ENCODE data around the gene MLLT10.

Gene MLLT10

GRCh38 chr10:21506351-21506750, 27.7 kb upstream of the MLLT10 start:
- H3K9ac ChIP-seq (ENCODE audit: insufficient read length) = no peak overlapping the region
- no peak for TF ChIP-seq EZH2 (IDR thresholded peaks at IDR 0.05)
- TF ChIP-seq POLR2AphosphoS5 (IDR thresholded peaks at IDR 0.05; ENCODE audit: borderline replicate concordance, low read depth, low read length) = no peak
- no peak for TF ChIP-seq FOXP2 (optimal IDR thresholded peaks at IDR 0.05; ENCODE audit: control extremely low read depth, extremely low read length, insufficient read depth)
- no peaks in the 10 kb centered on the region for H3K36me3 ChIP-seq (ENCODE audit: insufficient read depth, low read length)
- no peak overlapping the region for H3K4me3 ChIP-seq
- DNase-seq (ENCODE audit: low read depth, low spot score) = no peak
- H3K9me3 ChIP-seq (ENCODE audit: low read depth, low read length) = no peaks in the 10 kb centered on the region
- no peak overlapping the region for H3K27ac ChIP-seq

DNA sequence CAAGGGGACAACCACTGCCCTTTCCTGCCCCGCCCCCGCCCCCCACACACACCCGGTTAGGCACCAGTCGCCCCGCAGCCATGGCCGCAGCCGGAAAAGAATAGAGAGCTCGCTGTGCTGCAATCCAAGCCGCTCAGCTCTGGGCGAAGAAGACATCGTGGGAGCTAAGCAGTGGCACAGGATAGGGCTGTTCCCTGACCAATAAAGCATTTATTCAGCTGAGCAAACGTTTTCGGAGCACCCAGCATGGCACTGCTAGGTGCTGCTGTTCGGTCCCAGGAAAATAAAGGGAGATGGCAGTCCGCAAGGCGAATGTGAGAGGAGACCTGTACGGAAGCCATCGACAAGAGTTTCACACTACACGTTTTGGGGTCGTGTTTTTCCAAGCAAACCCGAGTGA, 26.9 kb upstream of the MLLT10 start:
- DNase-seq (ENCODE audit: low read depth, low spot score) = no peak
- TF ChIP-seq EZH2 (IDR thresholded peaks at IDR 0.05) = no peak
- no peak for TF ChIP-seq FOXP2 (optimal IDR thresholded peaks at IDR 0.05; ENCODE audit: control extremely low read depth, extremely low read length, insufficient read depth)
- TF ChIP-seq POLR2AphosphoS5 (IDR thresholded peaks at IDR 0.05; ENCODE audit: borderline replicate concordance, low read depth, low read length) = no peak
- Histone ChIP-seq H3K36me3 (ENCODE audit: insufficient read depth, low read length) (no peaks in the 10 kb centered on the region), H3K27ac (no peak overlapping the region), H3K9ac (ENCODE audit: insufficient read length) (no peak overlapping the region), H3K4me3 (no peak overlapping the region), H3K9me3 (ENCODE audit: low read depth, low read length) (no peaks in the 10 kb centered on the region)

DNA sequence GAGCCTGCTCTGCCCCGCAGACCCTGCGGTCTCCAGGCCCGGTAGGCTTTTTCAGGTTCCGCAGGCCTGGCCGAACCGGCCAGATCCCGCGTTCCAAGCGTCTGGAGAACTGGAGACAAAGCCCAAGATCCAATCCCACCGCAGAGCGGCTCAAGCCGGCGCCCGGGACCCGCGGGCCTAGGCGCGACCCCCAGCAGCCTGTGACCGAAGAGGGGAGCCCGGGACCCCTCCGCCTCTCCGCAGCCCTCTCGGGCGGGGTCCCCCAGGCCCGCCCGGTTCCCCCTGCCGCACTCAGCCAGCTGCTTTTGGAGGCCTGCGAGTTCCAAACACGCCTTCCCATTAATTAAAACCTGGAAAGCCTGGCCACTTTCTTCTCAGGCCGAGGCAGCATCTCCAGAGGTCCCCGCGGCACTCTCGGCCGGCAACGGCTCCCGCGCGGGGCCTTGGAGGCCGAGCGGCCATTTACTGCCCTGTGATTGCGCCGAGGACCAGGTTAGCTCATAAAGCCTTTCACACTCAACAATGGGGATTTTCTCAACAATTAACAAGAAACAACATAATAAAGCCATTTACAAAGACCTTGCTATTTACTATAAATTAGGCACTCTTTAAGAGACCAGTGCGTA, 25.2 kb upstream of the MLLT10 start:
- TF ChIP-seq POLR2AphosphoS5 (IDR thresholded peaks at IDR 0.05; ENCODE audit: borderline replicate concordance, low read depth, low read length) (no peak), FOXP2 (optimal IDR thresholded peaks at IDR 0.05; ENCODE audit: control extremely low read depth, extremely low read length, insufficient read depth) (no peak), EZH2 (IDR thresholded peaks at IDR 0.05) (no peak)
- DNase-seq (ENCODE audit: low read depth, low spot score) = no peak
- Histone ChIP-seq H3K9ac (ENCODE audit: insufficient read length) (no peak overlapping the region), H3K4me3 (no peak overlapping the region), H3K27ac (no peak overlapping the region), H3K36me3 (ENCODE audit: insufficient read depth, low read length) (no peaks in the 10 kb centered on the region), H3K9me3 (ENCODE audit: low read depth, low read length) (no peaks in the 10 kb centered on the region)

DNA sequence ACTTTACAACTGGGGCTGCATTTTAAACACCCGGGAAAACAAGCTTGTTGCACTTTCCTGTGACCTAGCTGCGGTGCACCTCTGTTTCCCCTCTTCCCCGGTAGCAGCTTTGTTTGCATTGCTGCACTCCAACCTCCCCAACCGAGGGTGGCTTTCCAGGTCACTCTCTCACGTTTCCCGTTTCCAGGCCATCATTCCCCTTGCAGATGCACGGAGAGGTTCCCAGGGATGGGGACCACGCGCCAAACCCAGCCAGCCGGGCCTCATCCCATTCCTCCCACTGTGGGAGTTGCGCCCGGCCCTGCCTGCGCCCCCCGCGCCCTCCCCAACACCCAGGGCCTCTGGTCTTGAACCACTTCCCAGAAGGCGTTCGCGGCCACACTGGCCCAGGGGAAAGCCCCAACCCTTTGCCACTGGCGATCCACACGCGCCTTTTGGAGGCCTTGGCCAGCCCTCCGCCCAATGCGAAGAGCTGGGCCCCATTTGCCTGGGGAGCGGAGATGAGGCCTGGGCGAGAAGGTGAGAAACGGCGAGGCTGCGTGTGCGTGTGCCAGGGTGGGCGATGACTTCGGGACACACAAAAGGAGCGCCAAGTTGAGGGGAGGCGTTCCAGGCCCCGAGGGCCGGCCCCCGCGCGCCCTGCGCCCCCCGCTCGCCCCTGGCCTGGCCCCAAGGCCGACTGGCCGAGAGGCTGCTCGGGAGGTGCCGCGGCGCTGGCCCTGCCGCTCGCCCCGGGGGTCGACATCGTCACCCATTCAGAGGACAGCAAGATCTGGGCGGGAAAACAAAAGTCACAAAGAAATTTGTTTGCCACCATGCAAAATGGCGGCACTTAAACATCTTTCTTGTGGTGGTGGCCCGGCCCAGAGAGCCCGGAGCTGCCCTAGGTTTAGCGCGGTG, 24.4 kb upstream of the MLLT10 start:
- Histone ChIP-seq H3K36me3 (ENCODE audit: insufficient read depth, low read length) (no peaks in the 10 kb centered on the region), H3K4me3 (no peak overlapping the region), H3K9ac (ENCODE audit: insufficient read length) (no peak overlapping the region), H3K27ac (no peak overlapping the region), H3K9me3 (ENCODE audit: low read depth, low read length) (no peaks in the 10 kb centered on the region)
- TF ChIP-seq EZH2 (IDR thresholded peaks at IDR 0.05) (no peak), FOXP2 (optimal IDR thresholded peaks at IDR 0.05; ENCODE audit: control extremely low read depth, extremely low read length, insufficient read depth) (no peak), POLR2AphosphoS5 (IDR thresholded peaks at IDR 0.05; ENCODE audit: borderline replicate concordance, low read depth, low read length) (no peak)
- DNase-seq (ENCODE audit: low read depth, low spot score) = no peak

GRCh38 chr10:21510241-21511094, 23.6 kb upstream of the MLLT10 start:
- no peaks in the 10 kb centered on the region for H3K36me3 ChIP-seq (ENCODE audit: insufficient read depth, low read length)
- TF ChIP-seq POLR2AphosphoS5 (IDR thresholded peaks at IDR 0.05; ENCODE audit: borderline replicate concordance, low read depth, low read length) (no peak), FOXP2 (optimal IDR thresholded peaks at IDR 0.05; ENCODE audit: control extremely low read depth, extremely low read length, insufficient read depth) (no peak), EZH2 (IDR thresholded peaks at IDR 0.05) (no peak)
- no peaks in the 10 kb centered on the region for H3K9me3 ChIP-seq (ENCODE audit: low read depth, low read length)
- H3K27ac ChIP-seq = no peak overlapping the region
- H3K4me3 ChIP-seq = no peak overlapping the region
- no peak overlapping the region for H3K9ac ChIP-seq (ENCODE audit: insufficient read length)
- no peak for DNase-seq (ENCODE audit: low read depth, low spot score)

- TF ChIP-seq FOXP2 (optimal IDR thresholded peaks at IDR 0.05; ENCODE audit: control extremely low read depth, extremely low read length, insufficient read depth) (no peak), EZH2 (IDR thresholded peaks at IDR 0.05) (no peak), POLR2AphosphoS5 (IDR thresholded peaks at IDR 0.05; ENCODE audit: borderline replicate concordance, low read depth, low read length) (no peak)
- no peak for DNase-seq (ENCODE audit: low read depth, low spot score)
- Histone ChIP-seq H3K27ac (no peak overlapping the region), H3K4me3 (no peak overlapping the region), H3K9me3 (ENCODE audit: low read depth, low read length) (no peaks in the 10 kb centered on the region), H3K9ac (ENCODE audit: insufficient read length) (no peak overlapping the region), H3K36me3 (ENCODE audit: insufficient read depth, low read length) (no peaks in the 10 kb centered on the region)
Measured at GRCh38 chr10:21511095-21511570, 22.9 kb upstream of the MLLT10 start.

- TF ChIP-seq POLR2AphosphoS5 (IDR thresholded peaks at IDR 0.05; ENCODE audit: borderline replicate concordance, low read depth, low read length) (no peak), FOXP2 (optimal IDR thresholded peaks at IDR 0.05; ENCODE audit: control extremely low read depth, extremely low read length, insufficient read depth) (no peak), EZH2 (IDR thresholded peaks at IDR 0.05) (no peak)
- Histone ChIP-seq H3K9me3 (ENCODE audit: low read depth, low read length) (no peaks in the 10 kb centered on the region), H3K27ac (no peak overlapping the region), H3K9ac (ENCODE audit: insufficient read length) (no peak overlapping the region), H3K36me3 (ENCODE audit: insufficient read depth, low read length) (no peaks in the 10 kb centered on the region), H3K4me3 (no peak overlapping the region)
- DNase-seq (ENCODE audit: low read depth, low spot score) = no peak
Measured at GRCh38 chr10:21511946-21512572, 22.0 kb upstream of the MLLT10 start.
